MM.1S (cell line): ENCODE results near the gene TULP1.
"Not testable (repeated sequence)": the region's sequence is repeated elsewhere in the genome, so short reads cannot be mapped to it uniquely, and the experiment has no call there.

Experiments
- DNase-seq: peaks from one replicate; pipeline ENCODE4 v3.0.0-alpha.2; 2015
- H2AFZ ChIP-seq: fragments of 300-600 bp; sonication (generic); 2 replicates; pipeline ENCODE4 v1.6.0; 2016; ENCODE audit warnings: antibody characterized with exemption, low read length
- H3F3A ChIP-seq: fragments of 300-600 bp; sonication (generic); 2 replicates; pipeline ENCODE4 v1.6.1; 2016; ENCODE audit warnings: mild to moderate bottlenecking, antibody characterized with exemption, low read length, moderate library complexity, mixed read lengths; ENCODE audit not compliant: insufficient read depth
- H3K27ac ChIP-seq: fragments of 300-600 bp; sonication (generic); 2 replicates; pipeline ENCODE4 v1.5.1; 2016; ENCODE audit warnings: mild to moderate bottlenecking, low read length
- H3K27me3 ChIP-seq: fragments of 300-600 bp; sonication (generic); replicated peaks from 2 replicates; pipeline ENCODE4 v1.6.0; 2016; ENCODE audit warnings: low read length; ENCODE audit not compliant: insufficient read depth
- H3K36me3 ChIP-seq: fragments of 300-600 bp; sonication (generic); replicated peaks from 2 replicates; pipeline ENCODE4 v1.6.1; 2016; ENCODE audit warnings: mild to moderate bottlenecking, low read length, mixed read lengths; ENCODE audit not compliant: insufficient read depth
- H3K4me1 ChIP-seq: fragments of 300-600 bp; sonication (generic); 2 replicates; pipeline ENCODE4 v1.6.1; 2016; ENCODE audit warnings: low read length, mixed read lengths
- H3K4me2 ChIP-seq: fragments of 300-600 bp; sonication (generic); 2 replicates; pipeline ENCODE4 v1.6.0; 2016; ENCODE audit warnings: low read depth, low read length
- H3K4me3 ChIP-seq: fragments of 300-600 bp; sonication (generic); 2 replicates; pipeline ENCODE4 v1.5.1; 2016; ENCODE audit warnings: low read length, mixed read lengths
- H3K79me2 ChIP-seq: fragments of 300-600 bp; sonication (generic); 2 replicates; pipeline ENCODE4 v1.6.1; 2016; ENCODE audit warnings: mixed run types, low read length, mixed read lengths
- H3K9ac ChIP-seq: fragments of 300-600 bp; sonication (generic); 2 replicates; pipeline ENCODE4 v1.6.1; 2016; ENCODE audit warnings: low read length, mixed read lengths
- H3K9me2 ChIP-seq: fragments of 300-600 bp; sonication (generic); replicated peaks from 2 replicates; pipeline ENCODE4 v1.6.1; 2016; ENCODE audit warnings: mild to moderate bottlenecking, low read length, mixed read lengths; ENCODE audit not compliant: insufficient read depth
- H3K9me3 ChIP-seq: fragments of 300-600 bp; sonication (generic); replicated peaks from 2 replicates; pipeline ENCODE4 v1.6.1; 2016; ENCODE audit warnings: mild to moderate bottlenecking, low read length, mixed read lengths; ENCODE audit not compliant: insufficient read depth
- H4K20me1 ChIP-seq: fragments of 300-600 bp; sonication (generic); 2 replicates; pipeline ENCODE4 v1.6.1; 2016; ENCODE audit warnings: mild to moderate bottlenecking, low read length, moderate library complexity, mixed read lengths; ENCODE audit not compliant: insufficient read depth
- CTCF ChIP-seq: fragments of 300-600 bp; sonication (generic); IDR thresholded peaks from 2 replicates; pipeline ENCODE4 v1.5.1; 2016; ENCODE audit warnings: antibody characterized with exemption, low read length, mixed read lengths
- EZH2 ChIP-seq: fragments of 300-600 bp; sonication (generic); optimal IDR thresholded peaks from 2 replicates; pipeline ENCODE3; 2017; ENCODE audit warnings: low read depth, mild to moderate bottlenecking, antibody characterized with exemption, low read length, mixed read lengths
- EZH2phosphoT487 ChIP-seq: fragments of 300-600 bp; sonication (generic); IDR thresholded peaks from 2 replicates; pipeline ENCODE4 v1.6.1; 2018; ENCODE audit warnings: antibody characterized with exemption, low read length

The TULP1 gene

GRCh38 chr6:35539223-35539622, 26.5 kb upstream of the TULP1 start:
- DNase-seq, result no peak
- Histone ChIP-seq H3F3A (no peaks in the 10 kb centered on the region), H3K79me2 (no peaks in the 10 kb centered on the region), H3K9ac (no peak overlapping the region), H3K27me3 (no peaks in the 10 kb centered on the region), H3K27ac (no peak overlapping the region), H3K9me3 (no peaks in the 10 kb centered on the region), H3K4me3 (no peak overlapping the region), H2AFZ (no peak overlapping the region), H3K4me1 (no peaks in the 10 kb centered on the region), H3K36me3 (no peaks in the 10 kb centered on the region), H4K20me1 (no peaks in the 10 kb centered on the region), H3K4me2 (no peak overlapping the region), H3K9me2 (no peaks in the 10 kb centered on the region)
- no peak for TF ChIP-seq EZH2
- no peak for TF ChIP-seq CTCF
- no peak for TF ChIP-seq EZH2phosphoT487

GRCh38 chr6:35535847-35536246, 23.2 kb upstream of the TULP1 start:
- H3K27me3 ChIP-seq, H3K9me3 ChIP-seq, H3K9ac ChIP-seq, H3K36me3 ChIP-seq, H3K4me2 ChIP-seq, H3K27ac ChIP-seq, H4K20me1 ChIP-seq, H3K4me3 ChIP-seq, H3F3A ChIP-seq, H3K9me2 ChIP-seq, H3K4me1 ChIP-seq, H3K79me2 ChIP-seq, H2AFZ ChIP-seq, DNase-seq: not testable (repeated sequence)

- H2AFZ ChIP-seq, result no peak overlapping the region
Observed at GRCh38 chr6:35534407-35535170, 21.9 kb upstream of the TULP1 start.

More at GRCh38 chr6:35534407-35535170, 21.9 kb upstream of the TULP1 start:
- Histone ChIP-seq H4K20me1 (no peaks in the 10 kb centered on the region), H3K9me3 (no peaks in the 10 kb centered on the region), H3K27ac (no peak overlapping the region), H3K9me2 (no peaks in the 10 kb centered on the region), H3K27me3 (no peaks in the 10 kb centered on the region), H3K36me3 (no peaks in the 10 kb centered on the region), H3K4me1 (no peaks in the 10 kb centered on the region), H3K9ac (no peak overlapping the region), H3K79me2 (no peaks in the 10 kb centered on the region), H3F3A (no peaks in the 10 kb centered on the region), H3K4me3 (no peak overlapping the region), H3K4me2 (no peak overlapping the region)
- no peak for DNase-seq
- no peak for TF ChIP-seq EZH2phosphoT487
- no peak for TF ChIP-seq EZH2
- TF ChIP-seq CTCF, result no peak
